Effector memory CD4-positive, alpha-beta T cell (primary cell): ENCODE results near the gene MTG1.
A peak's percentile ranks its signal among the peaks of the same experiment; 100 is the strongest.
"Not testable (repeated sequence)": the region's sequence is repeated elsewhere in the genome, so short reads cannot be mapped to it uniquely, and the experiment has no call there.

Experiments used
- DNase-seq, 3 donors: peaks; one replicate each; pipeline ENCODE4 v3.0.0-alpha.2; 2020
- H3K27ac ChIP-seq: 2 replicates; pipeline ENCODE4 v1.7.0; 2013; ENCODE audit warnings: mild to moderate bottlenecking, low read length, moderate library complexity; ENCODE audit not compliant: insufficient read depth, poor library complexity, severe bottlenecking
- H3K27me3 ChIP-seq: replicated peaks from 2 replicates; pipeline ENCODE4 v1.7.0; 2013; ENCODE audit warnings: mild to moderate bottlenecking, low read length; ENCODE audit not compliant: insufficient read depth, control insufficient read depth, poor library complexity, severe bottlenecking
- H3K36me3 ChIP-seq: 2 replicates; pipeline ENCODE4 v1.7.0; 2013; ENCODE audit warnings: mild to moderate bottlenecking, low read length, moderate library complexity; ENCODE audit not compliant: control insufficient read depth, insufficient read depth
- H3K4me1 ChIP-seq: 2 replicates; pipeline ENCODE4 v1.7.0; 2013; ENCODE audit warnings: low read length, mild to moderate bottlenecking; ENCODE audit not compliant: control insufficient read depth, insufficient read depth, poor library complexity, severe bottlenecking
- H3K4me3 ChIP-seq: 2 replicates; pipeline ENCODE4 v1.7.0; 2013; ENCODE audit warnings: low read length, low read depth, mild to moderate bottlenecking; ENCODE audit not compliant: insufficient read depth, poor library complexity, severe bottlenecking
- H3K9me3 ChIP-seq: 2 replicates; pipeline ENCODE4 v1.7.0; 2013; ENCODE audit warnings: mild to moderate bottlenecking, low read length, moderate library complexity; ENCODE audit not compliant: control insufficient read depth

Gene MTG1

DNA sequence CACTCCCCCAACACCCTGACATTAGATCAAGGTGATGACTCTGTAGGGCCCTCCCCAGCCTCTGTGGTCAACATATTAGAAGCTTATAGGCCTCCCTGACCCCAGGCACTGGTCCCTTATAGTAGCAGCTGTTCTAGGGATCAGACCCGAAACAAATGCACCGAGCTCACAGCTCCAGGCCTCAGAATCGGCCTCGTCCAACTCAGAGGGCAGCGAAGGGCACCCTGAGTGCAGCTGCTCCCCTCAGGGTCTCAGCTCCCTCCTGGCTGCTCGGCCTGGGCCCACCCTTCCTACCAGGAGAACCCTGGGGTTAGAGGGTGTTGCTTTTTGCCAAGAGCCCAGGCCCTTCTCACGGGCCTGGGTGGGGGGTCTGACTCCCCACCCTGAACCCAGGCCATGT, 25.8 kb upstream of the MTG1 start:
- H3K36me3 ChIP-seq: peaks cover 44% of the 10 kb centered on the region
- no peak overlapping the region for H3K4me3 ChIP-seq
- H3K4me1 ChIP-seq: peaks cover 7% of the 10 kb centered on the region
- no peaks in the 10 kb centered on the region for H3K9me3 ChIP-seq
- DNase-seq: no peak
- H3K27me3 ChIP-seq: no peaks in the 10 kb centered on the region
- no peak overlapping the region for H3K27ac ChIP-seq

DNA sequence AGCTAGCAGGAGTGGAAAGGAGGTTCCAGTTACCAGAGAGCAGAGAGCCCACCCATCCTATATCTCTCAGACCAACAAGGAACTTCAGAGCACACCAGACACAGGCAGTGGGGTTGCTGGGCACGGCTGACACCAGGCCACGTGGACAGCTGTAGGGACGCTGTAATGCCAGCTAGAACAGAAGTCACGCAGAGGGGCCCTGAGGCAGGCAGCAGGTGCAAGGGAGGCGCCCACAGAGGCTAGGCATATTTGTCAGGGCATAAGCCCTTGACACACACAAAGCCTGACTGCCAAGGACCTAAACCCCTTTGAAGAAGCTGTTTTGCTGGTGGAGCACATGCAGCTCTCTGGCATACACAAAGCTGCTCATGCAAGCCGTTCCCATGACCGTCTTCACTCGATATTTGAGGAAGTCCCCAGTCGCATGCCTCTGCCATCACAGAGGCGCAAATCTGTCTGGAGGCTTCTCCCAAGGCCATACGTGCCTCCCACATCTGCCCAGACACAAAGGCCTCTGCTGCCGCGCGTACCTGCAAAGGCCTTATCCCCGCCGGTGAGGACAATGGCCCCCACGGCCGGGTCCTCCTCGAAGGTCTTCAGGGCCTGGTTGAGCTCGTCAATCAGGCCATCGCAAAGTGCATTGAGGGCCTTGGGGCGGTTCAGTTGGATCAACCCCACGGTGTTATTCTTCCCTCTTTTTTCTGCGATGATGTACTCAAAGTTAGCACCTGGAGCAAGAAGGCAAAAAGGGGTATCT, 23.7 kb upstream of the MTG1 start:
- no peaks in the 10 kb centered on the region for H3K27me3 ChIP-seq
- peaks cover 7% of the 10 kb centered on the region for H3K4me1 ChIP-seq
- H3K9me3 ChIP-seq: no peaks in the 10 kb centered on the region
- no peak overlapping the region for H3K27ac ChIP-seq
- H3K36me3 ChIP-seq: peaks cover 37% of the 10 kb centered on the region
- DNase-seq: no peak
- no peak overlapping the region for H3K4me3 ChIP-seq

DNA sequence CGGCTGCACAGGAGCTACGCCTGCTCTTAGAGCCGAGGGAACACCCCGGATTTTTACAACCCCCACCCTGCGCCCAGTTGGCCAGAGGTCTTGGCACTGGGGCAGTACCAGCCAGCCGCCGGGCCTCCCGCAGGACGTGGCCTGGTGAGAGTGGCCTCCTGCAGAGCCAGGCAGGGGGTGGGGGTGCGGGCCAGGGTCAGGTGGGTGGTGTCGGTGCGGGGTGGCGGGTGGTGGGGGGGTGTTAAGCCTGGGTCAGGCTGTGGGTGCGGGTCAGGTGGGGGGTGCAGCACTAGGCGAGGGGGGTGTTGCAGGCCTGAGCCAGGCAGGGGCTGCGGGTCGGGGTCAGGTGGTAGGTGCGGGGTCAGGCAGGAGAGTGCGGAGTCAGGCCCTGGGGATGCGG, 21.4 kb upstream of the MTG1 start:
- H3K9me3 ChIP-seq: no peaks in the 10 kb centered on the region
- no peak overlapping the region for H3K4me3 ChIP-seq
- peaks cover 7% of the 10 kb centered on the region for H3K4me1 ChIP-seq
- no peak overlapping the region for H3K27ac ChIP-seq
- peaks cover 20% of the 10 kb centered on the region for H3K36me3 ChIP-seq
- DNase-seq: no peak
- H3K27me3 ChIP-seq: no peaks in the 10 kb centered on the region

DNA sequence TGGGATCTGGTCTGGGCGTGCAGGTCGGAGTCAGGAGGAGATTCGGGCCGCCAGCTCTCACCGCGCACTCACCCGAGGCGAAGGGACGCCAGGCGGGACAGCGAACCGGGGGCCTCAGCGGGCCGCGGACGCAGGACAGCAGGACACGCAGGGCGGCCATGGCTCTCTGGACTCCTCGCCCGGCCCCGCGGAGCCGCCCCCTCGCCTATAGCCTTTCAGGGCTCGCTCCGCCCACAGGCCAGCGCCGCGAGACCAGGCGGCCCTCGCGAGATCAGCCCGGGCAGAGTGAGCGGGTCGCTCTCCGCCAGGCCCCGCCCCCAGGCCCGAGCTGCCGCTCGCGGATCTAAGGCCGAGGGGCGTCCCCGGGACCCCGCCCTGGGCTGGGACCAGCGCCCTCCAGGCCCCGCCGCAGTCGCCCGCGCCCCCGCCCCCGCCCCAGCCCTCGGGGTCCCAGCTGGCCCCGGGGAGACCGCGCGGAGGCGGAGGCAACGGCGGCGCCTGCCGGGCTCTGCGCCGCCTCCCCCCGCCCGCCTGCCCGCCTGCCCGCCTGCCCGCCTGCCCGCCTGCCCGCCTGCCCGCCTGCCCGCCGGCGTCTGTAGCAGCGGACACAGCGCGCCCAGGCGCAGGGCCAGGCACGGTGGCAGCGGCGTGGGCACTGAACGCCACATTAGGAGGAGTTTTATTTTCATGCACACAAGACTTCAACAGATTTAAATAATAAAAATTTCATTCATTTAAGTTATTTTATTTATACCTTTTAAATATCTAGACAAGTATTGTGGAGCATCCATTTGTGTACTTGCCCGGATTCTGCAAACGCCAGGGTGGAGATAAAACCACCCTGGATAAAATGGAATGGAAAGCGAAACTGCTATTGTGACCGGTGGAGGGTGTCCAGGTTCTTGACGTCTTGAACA, 20.5 kb upstream of the MTG1 start, which contains the start of gene ECHS1:
Gene ECHS1 (minus strand): TSS at position 181 of the 917 bp plus-strand sequence. CDS start 21 bp downstream, at position 160.
- Histone ChIP-seq H3K36me3 (peaks cover 20% of the 10 kb centered on the region), H3K27ac (peak within 1 kb of the TSS; percentile 57), H3K4me1 (peaks cover 12% of the 10 kb centered on the region), H3K4me3 (peak within 1 kb of the TSS; percentile 91), H3K9me3 (no peaks in the 10 kb centered on the region), H3K27me3 (no peaks in the 10 kb centered on the region)
- DNase-seq: peak; percentile 78 to 89 (median 89)

DNA sequence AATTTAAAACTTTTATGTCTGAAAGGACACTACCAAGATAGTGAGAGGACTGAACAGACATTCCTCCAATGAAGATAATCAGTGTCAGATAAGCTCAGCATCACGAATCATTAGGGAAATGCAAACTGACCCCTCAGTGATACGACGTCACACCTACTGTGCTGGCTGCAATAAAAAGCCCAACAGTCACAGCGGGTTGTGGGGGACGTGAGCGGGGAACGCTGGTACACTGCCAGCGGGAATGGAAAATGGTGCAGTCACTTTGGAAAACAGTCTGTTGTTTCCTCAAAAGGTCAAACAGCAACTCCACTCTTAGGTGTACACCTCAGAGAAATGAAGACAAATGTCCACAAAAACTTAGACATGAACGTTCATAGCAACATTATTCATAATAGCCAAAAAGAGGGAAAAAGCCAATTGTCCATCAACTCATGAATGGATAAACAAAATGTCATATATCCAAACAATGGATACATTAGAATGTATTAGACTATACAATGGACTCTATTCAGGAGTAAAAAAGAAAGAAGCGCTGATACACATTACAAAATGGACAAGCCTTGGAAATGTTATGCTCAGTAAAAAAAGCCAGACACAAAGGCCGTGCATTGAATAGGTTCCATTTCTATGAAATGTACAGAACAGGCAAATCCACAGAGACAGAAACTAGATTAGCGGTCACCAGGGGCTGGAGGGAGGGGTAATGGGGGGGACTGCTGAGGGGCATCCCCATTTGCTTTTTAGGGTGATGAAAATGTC, 18.4 kb upstream of the MTG1 start:
- DNase-seq: no peak
- Histone ChIP-seq H3K9me3 (no peaks in the 10 kb centered on the region), H3K27me3 (no peaks in the 10 kb centered on the region), H3K4me1 (peaks cover 20% of the 10 kb centered on the region), H3K36me3 (peaks cover under 1% of the 10 kb centered on the region), H3K27ac (no peak overlapping the region), H3K4me3 (no peak overlapping the region)

DNA sequence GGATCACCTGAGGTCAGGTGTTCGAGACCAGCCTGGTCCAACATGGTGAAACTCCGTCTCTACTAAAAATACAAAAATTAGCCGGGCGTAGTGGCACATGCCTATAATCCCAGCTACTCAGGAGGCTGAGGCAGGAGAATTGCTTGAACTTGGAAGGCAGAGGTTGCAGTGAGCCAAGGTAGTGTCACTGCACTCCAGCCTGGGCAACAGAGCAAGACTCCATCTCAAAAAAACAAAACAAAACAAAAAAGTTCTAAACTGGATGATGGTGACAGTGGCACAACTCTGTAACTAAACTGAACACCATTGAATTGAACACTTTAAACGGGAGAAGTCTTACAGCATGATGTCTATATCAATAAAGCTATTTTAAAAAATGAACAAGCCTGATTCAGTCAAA, 17.8 kb upstream of the MTG1 start:
- not testable (repeated sequence) for H3K36me3 ChIP-seq, H3K27ac ChIP-seq, H3K9me3 ChIP-seq, H3K4me3 ChIP-seq, H3K27me3 ChIP-seq, DNase-seq
- H3K4me1 ChIP-seq: peaks cover 20% of the 10 kb centered on the region

DNA sequence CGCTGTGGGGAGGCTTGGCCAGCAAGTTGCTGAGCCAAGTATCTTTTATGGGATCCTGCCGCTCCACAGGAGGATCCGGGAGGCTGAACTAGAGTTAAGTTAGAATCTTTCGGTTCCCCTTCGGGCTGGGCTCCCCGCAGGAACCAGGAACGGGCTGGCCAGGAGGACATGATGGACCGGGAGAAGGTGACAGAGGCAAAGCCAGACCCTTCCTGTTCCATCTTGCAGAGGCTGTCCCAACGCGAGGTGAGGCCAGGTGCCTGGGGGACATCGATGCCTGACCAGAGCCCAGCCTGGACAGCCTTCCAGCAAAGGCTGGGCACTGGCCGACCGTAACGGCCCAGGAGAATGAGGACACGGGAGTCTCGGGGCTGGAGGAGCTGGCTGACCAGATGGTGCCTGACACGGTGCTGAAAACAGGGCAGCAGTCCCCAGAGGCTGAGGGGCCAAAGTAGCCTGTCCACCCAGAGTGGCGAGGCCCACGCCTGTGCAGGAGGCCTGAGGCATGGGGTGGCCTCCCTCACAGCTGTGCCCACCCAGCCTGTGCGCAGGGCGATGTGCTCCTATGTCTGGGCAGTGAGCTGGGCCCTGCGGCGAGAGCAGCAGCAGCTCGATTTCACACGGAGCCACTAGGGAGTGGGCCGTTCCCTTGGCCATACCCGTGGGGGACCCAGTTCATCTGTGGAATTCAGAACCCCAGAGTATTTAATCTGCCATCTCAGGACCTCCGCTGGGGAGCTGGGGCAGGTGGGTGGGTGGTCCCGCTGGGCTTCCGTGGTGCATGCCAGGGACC, 16.7 kb upstream of the MTG1 start:
- no peaks in the 10 kb centered on the region for H3K9me3 ChIP-seq
- H3K4me1 ChIP-seq: peaks cover 17% of the 10 kb centered on the region
- H3K27me3 ChIP-seq: no peaks in the 10 kb centered on the region
- no peak overlapping the region for H3K4me3 ChIP-seq
- no peak overlapping the region for H3K27ac ChIP-seq
- H3K36me3 ChIP-seq: no peaks in the 10 kb centered on the region
- DNase-seq: no peak

DNA sequence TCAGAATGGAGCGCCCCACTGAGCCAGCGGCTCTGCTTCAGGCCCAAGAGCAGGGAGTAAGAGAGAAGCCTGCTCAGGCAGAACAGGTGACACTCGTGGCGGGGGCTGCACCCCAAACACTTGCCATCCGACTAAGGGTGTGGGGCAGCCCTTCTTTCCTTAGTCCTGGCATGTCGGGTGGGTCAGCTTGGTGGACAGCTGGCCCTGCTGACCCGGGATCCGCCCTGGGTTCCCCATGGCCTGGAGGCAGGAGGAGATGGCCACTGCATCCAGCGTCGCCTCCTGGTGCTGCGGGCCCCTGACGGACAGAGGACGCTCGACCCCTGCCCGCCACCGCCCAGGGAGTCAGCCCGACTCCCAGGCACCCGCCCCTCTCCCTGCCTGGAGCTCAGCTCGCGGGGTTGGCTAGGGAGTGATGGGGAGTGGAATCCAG, 16.1 kb upstream of the MTG1 start:
- H3K27ac ChIP-seq: peak overlapping the region; percentile 51
- no peaks in the 10 kb centered on the region for H3K27me3 ChIP-seq
- H3K4me3 ChIP-seq: peak overlapping the region; percentile 96
- DNase-seq: no peak
- H3K4me1 ChIP-seq: peaks cover 13% of the 10 kb centered on the region
- no peaks in the 10 kb centered on the region for H3K36me3 ChIP-seq
- no peaks in the 10 kb centered on the region for H3K9me3 ChIP-seq
